Left ventricle myocardium superior (tissue), 1 donor: Measurements from ENCODE around the gene CD164L2. TPM values are rescaled to one million over a fixed set of nuclear protein-coding genes. Genes with fewer than 3 reads are reported as not detected.
"Not testable (repeated sequence)": the region's sequence is repeated elsewhere in the genome, so short reads cannot be mapped to it uniquely, and the experiment has no call there.

Experiments
- ATAC-seq: fragments of 200-7000 bp; cut with Tn5 transposase; one replicate; pipeline ENCODE4 v1.9.1; 2020; ENCODE audit warnings: mild to moderate bottlenecking, moderate library complexity
- DNase-seq: peaks from one replicate; pipeline ENCODE4 v3.0.0-alpha.2; 2020
- intact Hi-C: fragments of 100-400 bp; cut with micrococcal nuclease; formaldehyde crosslinking; loops from one replicate; pipeline ENCODE4 v1.11.0; 2022
- total RNA-seq: library from RNA; stranded (reverse); fragmentation: NEBNext Ultra II Directional; extraction: Animal tissue kit (Norgen Biotek cat#: 25700); gene quantifications from one replicate; pipeline ENCODE4 v1.2.1, GENCODE V29; 2021
- donor health status: DM: no; HTN: yes; CAD: no; lungs with severe emphysema.

CD164L2 gene
- total RNA-seq, 1 donor from 2014 or later: not detected

DNA sequence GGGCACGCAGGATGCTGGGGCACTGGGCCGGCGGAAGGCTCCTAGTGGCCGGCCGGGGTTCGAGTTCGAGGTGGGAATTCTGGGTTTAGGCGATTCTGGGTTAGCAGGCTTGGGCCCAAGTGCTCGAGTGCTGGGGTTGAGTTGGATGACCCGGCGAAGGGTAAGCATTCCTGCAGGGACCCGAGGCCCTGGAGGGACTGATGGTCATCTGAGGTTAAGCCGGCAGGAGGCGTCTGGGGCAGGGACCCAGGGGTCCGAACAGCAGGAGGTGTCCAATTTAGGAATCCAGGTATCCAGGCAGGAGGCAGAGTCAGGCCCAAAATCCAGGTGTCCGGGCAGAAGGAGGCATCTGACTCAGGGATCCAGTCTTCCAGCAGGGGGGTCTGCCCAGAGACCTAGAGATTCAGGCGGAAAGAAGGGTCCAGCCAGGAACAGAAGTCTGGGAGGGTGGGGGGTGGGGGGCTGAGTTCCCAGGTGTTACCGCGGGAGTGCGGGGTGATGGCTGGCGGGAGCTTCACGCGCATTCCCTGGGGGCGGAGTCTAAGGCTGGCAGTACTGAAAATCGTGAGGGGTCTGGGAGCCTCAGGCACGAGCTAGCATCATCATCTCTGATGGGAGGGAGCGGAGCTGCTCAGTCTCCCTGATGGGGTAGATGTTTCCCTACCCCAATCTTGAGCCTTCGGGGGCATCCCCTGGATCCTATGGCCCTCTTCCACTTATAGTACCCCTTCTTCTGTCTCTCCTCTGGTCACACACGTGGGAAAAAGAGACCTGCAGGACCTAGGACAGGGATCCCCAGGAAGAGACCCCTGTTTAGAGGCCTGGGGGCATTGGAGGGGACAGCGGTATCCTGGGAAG is 9.9 kb upstream of the CD164L2 start:
- no peak for DNase-seq
- intact Hi-C loops: no loop called here
- ATAC-seq: no peak

DNA sequence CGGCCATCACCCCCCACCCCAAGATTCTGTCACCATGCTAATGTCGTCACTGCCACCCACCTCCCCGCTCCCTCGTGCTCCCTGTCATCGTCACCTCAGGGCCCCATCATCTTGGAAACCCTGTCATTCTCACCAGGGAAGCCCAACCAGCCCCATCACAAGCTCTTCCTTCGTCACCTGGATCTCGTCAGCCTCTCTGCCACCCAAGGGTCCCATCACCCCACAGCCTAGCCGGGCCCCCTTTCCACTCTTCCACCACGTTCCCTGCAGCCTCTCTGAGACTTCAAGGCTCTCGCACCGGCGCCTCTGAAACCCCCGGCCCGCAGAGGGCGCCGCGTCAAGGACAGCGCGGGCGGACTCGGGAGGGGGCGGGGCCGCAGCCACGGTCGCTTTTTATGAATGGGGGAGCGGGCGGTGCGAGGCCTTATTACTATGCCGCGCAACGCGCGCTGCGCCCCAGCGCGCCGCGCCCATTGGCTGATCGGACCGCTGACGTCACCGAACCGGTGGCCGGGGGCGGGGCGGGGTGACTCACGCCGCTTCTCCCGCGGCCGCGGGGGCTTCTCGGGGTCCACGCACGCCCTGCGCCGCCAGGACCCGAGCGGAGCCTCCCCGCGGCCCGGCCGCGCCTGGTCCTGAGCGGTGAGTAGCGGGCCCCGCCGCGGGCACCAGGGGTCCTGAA is 9.1 kb upstream of the CD164L2 start, which contains the start of gene GPR3:
TSS of gene GPR3 (plus strand) at position 527 of the 682 bp plus-strand sequence. CDS start 1,177 bp downstream, outside the sequence.
- peak; percentile 96 for DNase-seq
- peak; percentile 89 for ATAC-seq
- intact Hi-C loops: no loop called here

DNA sequence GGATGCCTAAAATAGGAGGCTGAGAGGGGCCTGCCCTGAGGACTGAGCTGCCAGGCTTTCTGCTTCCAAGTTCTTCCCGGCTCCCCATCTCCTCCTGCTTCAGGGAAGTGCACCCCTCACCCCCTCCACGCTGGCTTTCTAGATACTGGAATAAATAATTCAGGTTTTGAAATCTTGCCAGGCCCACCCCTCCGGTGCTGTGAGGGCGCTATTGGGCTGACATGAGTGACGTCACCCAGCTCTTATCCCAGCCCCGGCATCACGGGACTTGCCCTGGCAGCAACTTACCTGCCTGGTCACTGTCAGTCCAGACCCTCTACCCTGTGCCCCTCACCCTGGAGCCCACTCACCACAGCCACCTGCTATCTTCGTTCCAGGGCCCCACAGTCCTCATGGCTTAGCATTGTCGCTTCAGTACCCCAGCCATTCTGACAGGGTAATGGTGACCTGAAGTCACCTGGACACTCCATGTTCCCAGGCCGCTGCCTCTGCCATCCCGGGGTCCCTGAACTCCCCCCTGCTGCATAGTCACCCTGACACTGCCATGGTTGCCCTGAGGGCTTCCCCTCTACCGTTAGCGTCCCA is 8.5 kb upstream of the CD164L2 start:
- ATAC-seq (peak; percentile 60), DNase-seq (peak; percentile 65)
- intact Hi-C loops: no loop called here

DNA sequence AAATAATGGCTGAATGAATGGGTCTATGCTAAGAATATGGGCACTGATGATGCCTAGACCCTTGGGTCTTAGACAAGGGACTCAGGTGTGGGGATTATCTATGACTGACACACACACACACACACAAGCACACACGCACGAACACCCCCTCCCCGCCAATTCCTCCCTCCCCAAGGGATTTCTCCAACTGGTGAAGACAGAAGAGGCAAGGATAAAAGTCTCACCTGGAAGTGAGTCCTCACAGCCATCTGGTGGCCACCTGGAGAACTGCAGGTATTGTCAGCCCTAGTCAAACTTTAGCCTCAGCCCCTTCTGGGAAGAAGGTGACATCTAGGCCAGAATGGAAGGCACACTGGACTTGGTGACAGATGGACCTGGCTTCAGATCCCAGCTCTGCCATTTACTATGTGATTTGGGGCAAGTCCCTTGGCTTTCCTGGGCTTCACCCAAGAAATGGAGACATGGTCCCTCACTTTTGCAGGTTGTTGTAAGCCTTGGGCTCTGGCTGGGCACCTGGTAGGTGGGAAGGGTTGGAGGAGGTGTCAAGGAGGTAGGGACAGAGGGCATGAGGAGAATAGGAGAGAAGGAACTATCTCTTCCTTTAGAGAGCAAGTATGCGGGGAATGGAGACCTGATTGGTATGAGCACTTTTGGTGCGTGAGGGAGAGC is 5.3 kb upstream of the CD164L2 start:
- DNase-seq (peak; percentile 79), ATAC-seq (no peak)
- intact Hi-C loops: no loop called here

GRCh38 chr1:27384797-27385196 is 1.7 kb upstream of the CD164L2 start:
- ATAC-seq, intact Hi-C loops: not testable (repeated sequence)

DNA sequence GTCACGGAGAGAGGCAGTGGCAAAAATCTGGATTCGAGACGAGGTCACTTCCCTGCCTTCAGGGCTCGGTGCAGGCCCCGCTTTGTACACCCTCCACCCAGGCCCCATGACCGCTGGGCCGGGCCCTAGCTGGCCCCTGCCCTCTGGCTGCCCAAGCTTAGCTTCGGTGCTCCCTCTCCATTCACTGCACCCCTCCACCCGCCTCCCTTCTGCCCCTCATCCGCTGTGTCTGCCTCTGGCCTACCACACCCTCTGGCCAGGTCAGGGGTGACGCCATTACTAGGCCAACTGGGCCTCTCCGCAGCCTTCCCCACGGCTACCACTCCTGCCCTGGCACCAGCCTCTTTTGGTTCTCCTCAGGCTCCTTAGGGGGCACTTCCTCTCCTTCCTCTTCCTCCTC is 528 bp upstream of the CD164L2 start:
- no peak for DNase-seq
- no peak for ATAC-seq
- intact Hi-C loops: no loop called here

More at GRCh38 chr1:27384797-27385196, 1.7 kb upstream of the CD164L2 start:
- not testable (repeated sequence) for DNase-seq

GRCh38 chr1:27381969-27382762 is 967 bp downstream of the CD164L2 start:
- ATAC-seq (no peak), DNase-seq (no peak)
- intact Hi-C loops: no loop called here

- intact Hi-C loops: no loop called here
- ATAC-seq (peak; percentile 62), DNase-seq (no peak)
Observed at GRCh38 chr1:27380766-27381733, 2.1 kb downstream of the CD164L2 start.

GRCh38 chr1:27380224-27380623 is 2.9 kb downstream of the CD164L2 start:
- intact Hi-C loops: no loop called here

DNA sequence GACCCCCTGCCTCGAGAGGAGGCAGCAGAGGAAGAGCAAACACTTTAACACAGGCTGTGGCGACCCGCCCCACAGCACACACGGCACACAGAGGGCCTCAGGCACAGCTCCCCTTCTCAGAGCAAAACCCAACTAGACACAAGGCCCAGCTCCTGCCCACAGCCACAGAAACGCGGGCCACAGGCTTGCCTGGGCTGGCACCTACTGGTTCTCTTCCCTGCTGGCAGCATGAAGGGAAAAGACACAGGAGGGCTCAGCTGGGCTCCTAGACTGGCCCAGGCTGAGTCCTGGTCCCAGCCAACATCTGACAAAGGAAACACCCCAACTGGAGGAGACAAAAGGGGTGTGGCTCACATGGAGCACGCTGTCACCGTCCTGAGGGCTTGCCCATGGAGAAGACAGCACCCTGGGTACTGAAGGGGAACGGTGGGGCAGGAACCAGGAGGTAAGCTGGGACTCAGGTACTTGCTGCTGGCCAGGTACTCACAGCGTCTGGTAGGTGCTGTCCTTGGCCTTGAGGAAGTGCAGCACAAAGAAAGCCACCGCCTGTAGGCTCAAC is 3.5 kb downstream of the CD164L2 start:
- intact Hi-C loops: no loop called here
- no peak for ATAC-seq
- DNase-seq: no peak

More at GRCh38 chr1:27380224-27380623, 2.9 kb downstream of the CD164L2 start:
- no peak for ATAC-seq
- no peak for DNase-seq

- DNase-seq: no peak
- no peak for ATAC-seq
- intact Hi-C loops: no loop called here
Observed at GRCh38 chr1:27377760-27378495, 5.2 kb downstream of the CD164L2 start.

- ATAC-seq (peak; percentile 49), DNase-seq (no peak)
- intact Hi-C loops: no loop called here
Observed at GRCh38 chr1:27374362-27375086, 8.6 kb downstream of the CD164L2 start, which contains the start of gene FCN3. Gene FCN3 (minus strand): TSS chr1:27374824. CDS start chr1:27374818, 6 bp downstream.

- DNase-seq (no peak), ATAC-seq (no peak)
- intact Hi-C loops: no loop called here
Observed at GRCh38 chr1:27372808-27373690, 10.1 kb downstream of the CD164L2 start.

GRCh38 chr1:27372022-27372807 is 10.9 kb downstream of the CD164L2 start:
- intact Hi-C loops: no loop called here
- DNase-seq: no peak
- no peak for ATAC-seq
